Stimulated activated CD4-positive, alpha-beta T cell treated with anti-CD3 and anti-CD28 coated beads, Interleukin-12 subunit alpha, Interleukin-12 subunit beta, amount 100 ng/mL, for 4 hours (primary cell): Measurements from ENCODE around the gene ESYT1.
A peak's percentile ranks its signal among the peaks of the same experiment; 100 is the strongest.

ENCODE experiments used
- DNase-seq: peaks from one replicate; pipeline ENCODE4 v3.0.0-alpha.2; 2020

The ESYT1 gene

DNA sequence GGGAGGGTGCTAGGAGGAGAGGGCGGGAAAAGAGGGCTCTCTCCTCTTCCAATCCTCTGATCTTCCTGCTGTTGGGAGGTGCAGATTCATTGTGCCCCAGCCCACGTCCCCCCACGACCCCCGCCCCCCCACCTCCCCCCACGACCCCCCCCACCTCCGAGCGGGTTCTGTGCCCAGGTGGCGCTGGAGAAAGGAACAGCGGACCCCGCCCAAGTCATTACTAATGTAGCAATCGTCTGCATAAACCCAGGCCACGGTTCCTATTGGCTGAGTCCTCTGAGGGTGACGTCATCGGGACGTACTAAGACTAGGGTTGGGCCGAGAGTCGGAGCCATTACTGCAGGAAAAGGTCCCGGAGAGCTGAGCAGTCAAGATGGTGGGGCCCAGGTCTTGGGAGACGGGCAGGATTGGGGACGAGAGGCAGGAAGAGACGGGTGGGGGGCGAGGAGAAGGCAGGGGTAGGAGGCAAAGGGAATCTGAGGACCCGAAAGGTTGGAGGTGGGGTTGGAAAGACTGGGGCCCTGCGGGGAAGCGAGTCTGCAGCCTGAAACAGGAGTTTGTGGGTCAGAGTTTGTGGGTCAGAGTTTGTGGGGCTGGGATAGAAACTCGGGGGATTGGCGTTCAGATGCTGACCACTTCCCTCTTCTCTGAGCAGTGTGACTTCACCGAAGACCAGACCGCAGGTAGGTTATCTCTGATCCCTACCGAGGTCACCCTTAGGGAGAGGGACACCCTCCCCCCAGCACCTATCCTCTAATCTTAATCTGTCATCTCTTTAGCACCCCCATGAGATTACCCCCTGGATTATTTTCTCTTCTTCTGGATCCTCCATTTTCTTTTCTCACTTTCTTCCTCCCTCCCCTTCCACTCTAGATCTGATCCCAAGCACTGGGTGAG, 30.2 kb downstream of the ESYT1 start, which contains the start of gene MYL6:
TSS of gene MYL6 (plus strand) at position 331 of the 897 bp plus-strand sequence. CDS start at position 374, 43 bp downstream.
- peak; percentile 79 for DNase-seq

DNA sequence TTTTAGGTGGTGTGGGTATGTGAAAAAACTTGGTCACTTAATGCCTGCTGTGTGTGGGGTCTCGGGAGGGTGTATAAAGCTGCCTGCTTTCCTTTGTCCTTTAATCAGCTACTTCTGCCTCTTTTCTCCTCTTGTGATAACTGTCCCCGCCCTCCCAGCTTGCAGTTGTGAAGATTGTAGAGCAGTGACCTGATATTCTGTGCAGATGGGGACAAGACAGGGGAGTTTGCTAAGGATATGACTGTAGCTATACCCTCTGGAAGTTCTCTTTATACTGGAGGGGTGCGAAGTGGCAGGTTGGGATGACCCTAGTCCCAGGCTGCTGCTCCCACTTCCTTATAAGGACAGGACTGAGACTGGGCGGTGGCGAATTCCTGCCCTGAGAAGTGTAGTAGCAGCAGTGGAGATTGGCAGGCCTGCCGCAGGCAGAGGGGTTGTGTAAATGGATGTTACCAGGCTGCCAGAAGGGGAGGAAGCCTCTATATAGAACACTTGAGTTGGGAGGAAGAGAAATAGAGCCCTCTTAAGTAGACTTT, 30.9 kb downstream of the ESYT1 start:
- DNase-seq: no peak

DNA sequence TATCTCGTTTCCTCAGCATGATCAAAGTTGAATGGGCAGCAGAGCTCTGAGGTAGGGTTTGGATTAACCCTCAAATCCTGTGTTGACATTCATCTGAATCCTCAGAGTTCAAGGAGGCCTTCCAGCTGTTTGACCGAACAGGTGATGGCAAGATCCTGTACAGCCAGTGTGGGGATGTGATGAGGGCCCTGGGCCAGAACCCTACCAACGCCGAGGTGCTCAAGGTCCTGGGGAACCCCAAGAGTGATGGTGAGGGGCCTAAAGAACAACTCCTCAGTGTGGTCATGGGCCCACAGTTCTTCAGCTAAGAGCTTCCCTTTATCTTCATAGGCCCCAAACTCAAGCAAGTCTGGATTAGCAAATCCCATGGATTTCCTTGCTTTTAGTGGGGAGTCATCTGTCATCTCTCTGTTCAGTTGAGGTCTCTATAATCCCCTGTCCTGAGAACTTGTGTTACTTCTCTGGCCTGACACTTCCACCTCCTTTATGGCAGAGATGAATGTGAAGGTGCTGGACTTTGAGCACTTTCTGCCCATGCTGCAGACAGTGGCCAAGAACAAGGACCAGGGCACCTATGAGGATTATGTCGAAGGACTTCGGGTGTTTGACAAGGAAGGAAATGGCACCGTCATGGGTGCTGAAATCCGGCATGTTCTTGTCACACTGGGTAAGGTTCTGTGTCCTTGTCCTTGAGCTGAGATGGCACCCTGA, 31.6 kb downstream of the ESYT1 start:
- no peak for DNase-seq

DNA sequence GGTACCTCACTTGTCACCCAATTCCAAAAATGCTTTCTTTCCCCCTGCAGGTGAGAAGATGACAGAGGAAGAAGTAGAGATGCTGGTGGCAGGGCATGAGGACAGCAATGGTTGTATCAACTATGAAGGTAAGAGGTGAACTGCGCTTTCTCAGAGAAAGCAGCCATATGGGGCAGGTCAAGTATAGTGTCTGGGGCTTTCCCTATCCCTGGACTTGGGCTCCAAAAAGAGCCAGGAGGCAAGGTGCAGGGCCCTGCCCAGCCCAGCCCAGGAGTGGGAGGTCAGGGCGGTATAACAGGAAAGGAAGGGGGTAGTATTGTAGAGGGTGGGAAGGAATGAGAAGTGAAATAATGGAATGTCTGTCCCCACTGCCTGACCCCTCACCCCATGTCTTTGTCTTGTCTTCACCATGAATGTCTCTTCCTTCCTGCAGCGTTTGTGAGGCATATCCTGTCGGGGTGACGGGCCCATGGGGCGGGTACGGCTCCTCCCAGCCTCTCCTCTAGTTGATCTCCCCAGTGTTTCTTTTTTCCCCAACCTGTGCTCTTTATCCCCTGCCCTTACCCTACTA, 32.2 kb downstream of the ESYT1 start:
- peak; percentile 43 for DNase-seq

DNA sequence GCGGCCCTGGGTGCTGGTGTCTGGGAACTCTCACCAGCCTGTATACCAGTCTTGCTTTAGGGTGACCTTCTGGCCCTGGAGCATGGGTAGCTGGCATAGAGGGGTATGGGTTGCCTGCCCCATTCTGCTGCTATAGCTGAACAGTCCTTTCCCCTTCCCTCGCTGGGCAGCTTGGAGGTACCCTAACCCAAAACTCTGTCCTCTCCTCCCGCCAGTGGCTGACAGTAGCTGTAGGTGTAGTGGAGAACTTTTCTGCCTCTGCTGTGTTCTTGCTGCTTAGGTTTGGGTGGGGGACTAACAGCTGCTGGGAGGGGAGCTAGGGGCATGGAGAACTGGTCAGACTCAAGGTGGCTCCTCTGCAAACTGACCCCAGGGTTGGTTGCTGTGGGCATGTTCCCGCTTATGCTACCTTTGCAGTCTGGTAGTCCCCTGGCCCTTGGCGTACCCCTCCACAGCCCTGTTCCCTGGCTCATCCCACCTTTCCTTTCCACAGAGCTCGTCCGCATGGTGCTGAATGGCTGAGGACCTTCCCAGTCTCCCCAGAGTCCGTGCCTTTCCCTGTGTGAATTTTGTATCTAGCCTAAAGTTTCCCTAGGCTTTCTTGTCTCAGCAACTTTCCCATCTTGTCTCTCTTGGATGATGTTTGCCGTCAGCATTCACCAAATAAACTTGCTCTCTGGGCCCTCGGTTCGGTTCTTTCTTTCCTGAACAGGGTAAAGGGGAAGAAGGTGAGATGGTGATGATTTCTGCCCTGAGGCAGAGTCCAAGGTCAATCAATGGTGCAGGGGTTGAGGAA, 33.0 kb downstream of the ESYT1 start:
- DNase-seq: no peak

DNA sequence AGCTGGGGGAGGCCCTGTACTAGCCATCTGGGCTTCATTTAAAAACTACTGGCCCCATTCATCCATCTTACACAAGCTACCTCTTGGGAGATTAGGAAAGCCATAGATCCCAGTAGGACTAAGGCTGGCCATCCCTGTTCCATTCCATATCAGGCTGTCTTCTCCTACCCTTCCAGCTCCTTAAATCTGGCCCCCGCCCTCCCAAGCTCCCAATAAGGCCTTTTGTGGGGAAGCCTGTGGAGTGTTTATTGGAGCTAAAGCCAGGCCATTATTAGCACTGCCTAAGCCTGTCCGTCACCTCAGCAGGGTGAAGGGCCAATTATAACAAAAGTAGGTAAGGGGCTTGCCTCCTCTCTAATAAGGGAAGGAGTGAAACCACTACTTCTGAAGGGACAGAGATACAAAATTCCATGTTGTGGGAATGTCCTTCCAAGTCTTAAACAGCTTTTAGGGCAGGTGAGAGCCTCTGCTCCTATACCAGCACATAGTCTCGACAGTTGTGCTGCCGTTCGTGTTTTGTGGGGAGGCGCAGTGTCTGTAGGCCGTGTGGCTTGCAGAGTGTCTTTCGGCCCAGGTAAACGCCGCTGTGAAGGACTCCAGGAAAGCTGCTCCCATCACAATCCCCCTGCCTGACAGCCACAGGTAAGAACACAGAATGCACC, 33.8 kb downstream of the ESYT1 start:
- no peak for DNase-seq

DNA sequence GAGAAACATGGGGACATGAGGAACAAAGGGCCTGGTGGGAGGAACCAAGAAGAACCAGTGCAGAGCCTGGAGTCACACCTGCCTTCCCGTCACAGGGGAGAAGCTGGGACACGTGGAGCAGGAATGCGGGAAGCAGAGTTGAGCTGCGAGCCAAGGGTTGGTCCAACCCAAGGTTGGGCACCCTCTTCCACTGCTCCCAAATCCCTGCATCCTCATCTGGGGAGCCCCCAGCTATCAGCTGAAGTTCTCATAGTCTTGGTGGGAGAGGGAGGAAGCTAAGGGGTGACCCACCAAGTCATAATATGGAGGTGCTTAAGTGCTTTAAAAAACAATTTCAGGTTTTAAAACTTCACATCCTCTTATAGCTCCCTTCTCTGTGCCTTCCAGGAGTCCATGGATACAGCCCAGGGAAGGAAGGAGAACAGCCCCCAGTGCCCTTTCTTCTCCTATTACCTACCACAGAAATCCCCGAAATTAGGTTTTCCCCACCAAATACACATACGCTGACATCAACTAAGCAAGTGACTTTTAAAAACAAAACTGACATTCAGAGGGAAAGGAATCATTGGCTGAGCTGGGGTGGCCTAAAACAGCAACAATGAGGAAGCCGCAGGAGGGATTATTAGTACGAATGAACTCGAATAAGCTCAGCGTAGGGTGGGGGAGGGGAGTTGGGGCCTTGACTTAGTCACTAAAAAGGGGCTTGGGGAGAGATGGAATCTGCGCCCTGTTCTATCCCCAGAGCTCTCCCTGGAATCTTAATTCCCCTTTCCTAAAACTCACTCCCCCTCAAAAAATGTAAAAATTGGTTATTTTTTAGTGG, 34.6 kb downstream of the ESYT1 start:
- no peak for DNase-seq

DNA sequence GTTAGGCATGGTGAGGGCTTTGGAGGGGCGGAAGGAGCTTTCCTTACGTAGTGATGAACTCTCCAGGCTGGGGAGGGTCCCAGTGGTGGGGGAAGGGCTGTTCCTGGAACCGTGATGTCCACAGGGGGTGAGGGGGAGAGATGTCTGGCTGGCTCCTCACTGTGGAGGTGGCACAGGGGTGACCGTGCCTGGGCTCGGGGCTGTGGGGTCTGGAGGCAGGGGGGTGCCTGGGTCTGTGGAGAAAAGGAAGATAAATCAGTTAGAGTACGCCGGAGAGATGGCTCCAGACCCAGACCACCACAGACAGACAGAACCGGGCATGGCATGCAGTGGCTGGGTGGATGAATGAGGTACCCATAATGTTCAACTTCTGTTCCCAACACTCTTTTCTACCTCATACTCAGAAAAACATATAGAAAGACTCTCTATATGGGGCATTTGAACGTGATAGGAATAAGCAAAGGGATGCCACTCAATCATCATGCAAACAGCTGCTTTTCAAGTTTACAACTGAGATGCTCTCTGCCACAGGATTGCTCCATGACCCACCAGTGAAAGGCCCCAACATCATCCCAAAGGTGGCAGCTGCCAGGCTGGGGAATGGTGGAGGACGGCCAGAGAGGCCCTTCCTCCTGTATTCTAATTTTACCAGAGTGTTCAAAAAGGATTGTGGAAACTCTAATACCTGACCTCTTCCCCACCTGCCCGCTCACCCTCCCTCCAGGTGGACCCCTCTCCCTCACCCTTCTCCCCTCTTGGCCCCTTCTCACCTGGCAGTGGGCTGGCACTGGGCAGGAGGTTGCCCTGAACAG, 35.7 kb downstream of the ESYT1 start:
- DNase-seq: no peak

DNA sequence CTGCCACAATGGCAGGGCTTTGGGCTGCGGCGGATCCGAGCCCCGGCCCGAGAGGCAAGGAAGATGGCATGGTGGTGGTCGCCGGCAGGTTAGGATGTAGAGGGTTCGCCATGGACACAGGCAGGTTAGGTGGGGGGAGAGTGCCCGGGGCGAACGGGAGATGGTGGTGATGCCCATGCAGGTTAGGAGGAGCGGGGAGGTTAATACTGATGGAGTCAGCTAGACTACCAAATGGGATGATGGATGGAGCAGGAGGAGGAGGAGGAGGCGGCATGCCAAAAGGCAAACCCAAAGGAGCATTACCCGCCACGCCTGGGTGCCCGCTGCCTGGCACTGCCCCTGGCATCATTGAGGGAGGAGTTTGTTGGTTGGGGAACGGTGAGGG, 36.3 kb downstream of the ESYT1 start:
- no peak for DNase-seq

DNA sequence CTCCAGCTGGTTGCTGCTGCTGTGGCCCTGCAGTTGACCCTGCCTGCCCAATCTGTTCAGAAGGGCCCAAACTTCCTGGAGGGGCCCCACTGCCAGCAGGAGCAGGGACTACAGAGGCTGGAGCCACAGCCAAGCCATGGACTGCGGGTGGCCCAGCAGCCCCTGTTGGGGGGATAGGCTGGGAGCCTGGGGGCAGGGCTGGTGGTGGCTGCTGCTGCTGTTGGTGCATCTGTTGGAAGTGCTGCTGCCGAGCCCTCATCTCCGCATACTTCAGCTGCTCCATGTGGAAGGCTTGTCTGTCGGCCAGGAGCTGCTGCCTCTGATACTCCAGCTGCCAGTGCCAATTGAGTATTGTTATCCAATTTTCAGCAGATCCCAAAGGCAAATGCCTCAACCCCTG, 37.3 kb downstream of the ESYT1 start:
- no peak for DNase-seq

DNA sequence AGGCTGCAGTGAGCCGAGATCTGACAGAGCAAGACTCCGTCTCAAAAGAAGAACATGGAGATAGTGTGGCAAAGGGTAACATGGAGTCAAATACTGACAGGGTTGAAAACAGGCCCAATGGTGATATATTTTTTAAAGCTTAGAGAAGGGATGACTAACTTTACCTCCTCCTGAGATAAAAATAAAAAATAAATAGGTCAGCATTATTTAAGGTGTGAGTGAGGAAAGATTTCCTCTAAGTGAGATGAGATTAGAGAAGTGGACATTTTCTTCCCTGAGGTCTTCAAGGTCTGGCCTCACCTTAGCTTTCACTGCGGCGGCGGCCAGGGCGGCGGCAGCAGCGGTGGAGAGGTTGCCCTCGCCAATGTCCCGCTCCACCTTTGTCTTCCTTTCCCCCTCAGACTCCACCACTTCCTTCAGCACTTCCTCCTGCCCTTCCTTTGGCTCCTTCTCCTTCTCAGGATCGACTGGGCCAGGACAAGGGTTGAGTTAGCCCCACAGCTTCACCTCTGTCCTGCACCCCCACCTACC, 41.2 kb downstream of the ESYT1 start:
- DNase-seq: no peak

DNA sequence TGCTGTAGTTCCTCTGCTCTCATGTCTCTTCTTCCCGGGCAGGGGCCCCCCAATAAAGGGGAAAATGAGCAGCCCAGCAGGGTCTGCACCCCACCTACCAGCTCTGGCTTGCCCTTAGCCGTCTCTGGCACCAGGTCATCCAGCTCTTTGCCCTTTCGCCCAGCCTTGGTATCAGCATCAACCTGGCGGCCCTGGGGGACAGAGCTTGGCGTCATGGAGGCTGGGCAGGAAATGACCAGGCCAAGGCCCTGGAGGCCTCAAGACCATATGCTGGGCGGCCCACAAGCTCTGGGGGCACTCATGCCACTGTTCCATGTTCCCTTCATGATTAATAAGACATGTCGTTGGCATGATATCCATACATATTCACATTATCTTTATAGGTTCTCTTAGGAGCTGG, 44.8 kb downstream of the ESYT1 start:
- DNase-seq: no peak

DNA sequence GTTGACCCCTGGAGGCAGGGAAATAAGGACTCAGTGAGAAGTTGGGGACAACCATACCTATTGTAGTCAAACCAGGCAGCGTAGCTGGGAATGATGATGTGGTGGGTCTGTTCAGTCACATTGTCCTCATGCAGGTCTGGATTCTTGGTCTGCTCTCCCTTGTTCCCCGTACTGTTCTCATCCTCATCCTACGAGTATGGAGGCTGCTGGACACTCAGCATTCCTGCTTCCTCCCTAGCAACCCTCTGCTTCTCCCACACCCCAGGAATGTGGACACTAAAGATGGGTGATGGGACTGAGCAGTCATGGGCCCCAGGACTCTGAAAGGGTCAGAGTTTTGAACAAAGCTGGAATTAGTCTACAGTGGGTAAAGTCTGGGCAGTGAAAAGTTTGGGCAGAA, 50.3 kb downstream of the ESYT1 start:
- DNase-seq: no peak

DNA sequence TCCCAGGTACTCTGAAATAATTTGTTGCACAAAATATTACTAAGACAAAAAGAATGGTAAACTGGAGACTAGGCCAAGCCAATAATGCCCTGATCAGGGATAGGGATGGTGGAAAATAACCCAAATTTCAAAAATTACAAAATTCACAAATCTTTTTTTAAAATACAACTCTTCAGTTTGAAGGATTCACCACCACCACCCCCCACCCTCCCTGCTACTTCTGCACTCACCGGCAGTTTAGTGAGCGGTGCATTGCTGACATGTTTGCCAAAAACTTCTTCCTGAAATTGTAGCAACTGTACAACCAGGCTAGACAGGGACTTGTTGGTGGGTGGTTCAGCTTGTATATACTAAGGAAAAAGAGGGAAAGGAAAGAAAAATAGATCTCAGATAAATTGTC, 58.9 kb downstream of the ESYT1 start:
- no peak for DNase-seq

DNA sequence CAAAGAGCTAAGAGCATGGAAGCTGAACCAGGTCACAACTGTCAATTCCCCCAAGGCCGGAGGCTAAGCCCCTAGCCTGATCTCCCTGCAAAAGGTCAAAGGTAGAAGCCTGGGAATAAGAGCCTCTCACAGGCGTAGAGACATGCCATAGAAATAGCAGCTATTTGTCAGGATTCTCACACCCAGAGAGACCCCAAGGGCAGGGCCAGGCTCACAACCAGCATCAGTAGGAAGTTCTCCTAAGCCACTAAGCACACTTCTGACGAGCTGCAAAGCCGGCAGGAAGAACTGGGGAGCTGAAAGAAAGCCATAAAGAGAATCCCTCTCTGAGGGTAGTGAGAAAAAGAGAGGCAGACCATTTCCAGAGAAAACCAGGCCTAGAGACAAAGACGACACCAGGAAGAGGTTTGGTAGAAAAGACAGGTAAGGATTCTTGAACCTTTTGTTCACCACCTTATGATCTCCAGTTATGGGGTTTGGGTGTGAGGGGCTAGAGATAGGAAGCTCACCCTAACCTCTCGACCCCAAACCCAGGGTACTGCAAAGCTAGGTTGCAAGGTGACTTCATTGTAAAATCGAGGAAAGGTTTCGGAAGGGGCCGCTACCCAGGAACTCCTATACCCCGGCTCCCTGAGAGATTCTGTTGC, 60.2 kb downstream of the ESYT1 start:
- DNase-seq: no peak

DNA sequence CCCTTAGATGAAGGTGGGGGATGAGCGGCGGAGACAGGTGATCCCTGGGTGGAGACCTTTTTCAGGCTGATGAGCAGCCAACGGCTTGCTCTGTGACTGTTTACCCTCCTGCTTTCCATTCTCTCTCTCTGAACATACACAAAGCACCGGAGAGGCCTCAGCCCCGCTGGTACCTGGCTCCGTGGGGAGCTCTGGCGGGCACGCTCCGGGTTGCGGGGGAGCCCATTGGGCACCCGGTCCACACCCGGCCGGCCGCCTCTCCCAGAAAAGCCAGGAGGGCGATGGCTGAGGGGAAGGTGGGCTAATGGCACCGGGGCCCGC, 60.7 kb downstream of the ESYT1 start:
- no peak for DNase-seq

DNA sequence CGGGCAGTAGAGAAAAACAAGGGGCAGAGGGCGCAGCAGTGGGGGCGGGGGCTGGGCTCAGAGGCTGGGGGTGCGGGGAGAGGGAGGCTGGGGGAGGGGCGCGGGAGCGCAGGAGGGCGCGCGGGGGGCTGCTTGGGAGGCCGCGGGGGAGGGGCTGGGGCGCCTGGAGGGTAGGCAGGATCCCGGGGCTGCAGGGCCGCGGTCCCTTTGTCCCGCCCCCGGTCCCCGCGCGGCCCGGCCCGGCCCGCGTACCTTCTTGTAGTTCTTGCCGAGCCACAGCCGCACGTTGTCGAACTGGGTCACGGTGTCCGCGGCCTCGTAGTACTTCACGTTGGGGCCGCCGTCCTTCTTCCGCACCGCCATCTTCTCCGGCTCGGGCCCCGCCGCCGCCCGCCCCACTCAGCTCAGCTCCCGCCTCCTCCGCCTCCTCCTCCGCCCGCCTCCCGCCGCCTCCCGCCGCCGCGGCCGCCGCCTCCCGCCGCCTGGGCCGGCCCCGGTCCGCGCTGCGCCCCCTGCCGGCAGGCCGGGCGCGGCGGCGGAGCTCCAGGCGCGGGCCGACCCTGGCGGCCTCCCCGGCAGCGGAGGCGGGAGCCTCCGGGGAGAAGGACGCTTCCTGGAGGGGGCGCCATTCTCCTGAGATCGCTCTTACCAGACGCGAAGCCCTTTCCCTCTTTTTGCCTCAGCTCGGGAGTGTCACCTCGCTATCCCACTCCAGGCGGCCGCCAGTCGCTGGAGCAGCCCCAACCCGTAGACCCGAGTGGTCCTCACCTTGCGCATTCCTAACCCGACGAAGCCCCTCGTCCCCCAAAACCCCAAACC, 61.2 kb downstream of the ESYT1 start, which contains the start of gene SMARCC2:
TSS of gene SMARCC2 (minus strand) at position 385 of the 819 bp plus-strand sequence. CDS start at position 363, 22 bp downstream.
- DNase-seq: peak; percentile 80

DNA sequence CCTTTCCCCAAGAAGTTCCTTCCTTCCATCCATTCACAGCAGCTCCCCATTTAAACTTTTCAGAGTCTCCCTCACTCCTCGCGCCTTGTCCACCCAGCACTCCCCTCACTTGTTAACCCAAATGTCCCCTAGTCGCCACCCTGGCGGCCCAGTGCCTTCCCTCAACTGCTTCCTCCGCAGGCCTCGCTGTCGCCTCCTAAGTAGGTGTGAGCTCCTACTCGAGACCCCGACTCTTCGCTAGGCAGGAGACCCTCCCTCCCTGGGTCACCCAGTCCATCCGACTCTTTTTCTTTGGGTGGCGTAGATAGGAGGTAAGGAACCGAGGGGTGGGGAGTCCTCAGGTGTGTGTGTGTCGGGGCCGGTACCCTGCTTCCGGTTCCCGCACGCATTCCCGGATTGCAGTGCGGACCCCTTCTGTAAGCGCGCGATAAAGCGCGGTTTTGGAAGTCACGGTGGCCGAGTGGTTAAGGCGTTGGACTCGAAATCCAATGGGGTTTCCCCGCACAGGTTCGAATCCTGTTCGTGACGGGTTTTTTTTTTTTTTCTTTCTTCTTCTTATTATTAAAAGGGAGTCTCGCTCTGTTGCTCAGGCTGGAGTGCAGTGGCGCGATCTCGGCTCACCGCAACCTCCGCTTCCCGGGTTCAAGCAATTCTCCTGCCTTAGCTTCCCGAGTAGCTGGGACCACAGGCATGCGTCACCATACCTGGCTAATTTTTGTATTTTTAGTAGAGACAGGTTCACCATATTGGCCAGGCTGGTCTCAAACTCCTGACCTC, 62.0 kb downstream of the ESYT1 start:
- DNase-seq: peak; percentile 87
